Measurements from ENCODE around the gene ZNRF3. TPM values are rescaled to one million over a fixed set of nuclear protein-coding genes. Genes with fewer than 3 reads are reported as not detected.
"Not testable (repeated sequence)": the region's sequence is repeated elsewhere in the genome, so short reads cannot be mapped to it uniquely, and the experiment has no call there.

ZNRF3 gene
- total RNA-seq, 1 donor from 2014 or later = 13.6 TPM

GRCh38 chr22:29005754-29006153, 122.4 kb downstream of the ZNRF3 start:
- not testable (repeated sequence) for DNase-seq (ENCODE audit: low spot score)

DNA sequence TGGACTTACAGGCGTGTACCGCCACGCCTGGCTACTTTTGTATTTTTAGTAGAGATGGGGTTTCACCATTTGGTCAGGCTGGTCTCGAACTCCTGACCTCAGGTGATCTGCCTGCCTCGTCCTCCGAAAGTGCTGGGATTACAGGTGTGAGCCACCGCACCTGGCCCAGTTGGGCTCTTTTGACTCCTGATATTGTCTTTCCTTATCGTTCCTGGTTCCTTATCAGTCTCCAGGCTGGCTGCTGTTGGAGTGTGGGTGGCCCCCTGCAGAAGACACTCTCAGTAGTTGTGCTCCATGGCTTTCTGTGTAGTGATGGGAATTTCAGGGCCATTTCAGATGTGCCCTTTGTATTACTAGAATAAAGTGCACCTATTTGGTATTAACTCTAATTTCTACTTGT, 123.0 kb downstream of the ZNRF3 start:
- no peak for DNase-seq (ENCODE audit: low spot score)

DNA sequence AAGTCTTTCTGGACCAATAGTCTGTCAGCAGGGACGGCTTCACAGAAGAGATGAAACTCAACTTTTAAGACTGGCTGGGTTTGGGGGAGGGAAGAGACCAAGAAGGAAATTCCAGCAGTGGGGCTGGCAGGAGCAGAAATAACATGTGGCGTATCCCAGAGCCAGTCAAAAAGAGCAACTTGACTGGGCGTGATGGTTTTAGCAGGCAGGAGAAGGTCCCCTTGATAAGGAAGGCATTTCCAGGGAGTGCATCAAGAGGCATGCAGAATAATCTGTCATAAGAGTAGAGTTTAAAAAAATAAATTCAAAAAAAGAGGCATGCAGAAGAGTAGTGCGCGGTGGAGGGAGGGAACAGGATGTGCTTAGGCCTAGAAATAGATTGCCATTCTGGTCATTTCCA, 125.8 kb downstream of the ZNRF3 start:
- DNase-seq (ENCODE audit: low spot score) = no peak

DNA sequence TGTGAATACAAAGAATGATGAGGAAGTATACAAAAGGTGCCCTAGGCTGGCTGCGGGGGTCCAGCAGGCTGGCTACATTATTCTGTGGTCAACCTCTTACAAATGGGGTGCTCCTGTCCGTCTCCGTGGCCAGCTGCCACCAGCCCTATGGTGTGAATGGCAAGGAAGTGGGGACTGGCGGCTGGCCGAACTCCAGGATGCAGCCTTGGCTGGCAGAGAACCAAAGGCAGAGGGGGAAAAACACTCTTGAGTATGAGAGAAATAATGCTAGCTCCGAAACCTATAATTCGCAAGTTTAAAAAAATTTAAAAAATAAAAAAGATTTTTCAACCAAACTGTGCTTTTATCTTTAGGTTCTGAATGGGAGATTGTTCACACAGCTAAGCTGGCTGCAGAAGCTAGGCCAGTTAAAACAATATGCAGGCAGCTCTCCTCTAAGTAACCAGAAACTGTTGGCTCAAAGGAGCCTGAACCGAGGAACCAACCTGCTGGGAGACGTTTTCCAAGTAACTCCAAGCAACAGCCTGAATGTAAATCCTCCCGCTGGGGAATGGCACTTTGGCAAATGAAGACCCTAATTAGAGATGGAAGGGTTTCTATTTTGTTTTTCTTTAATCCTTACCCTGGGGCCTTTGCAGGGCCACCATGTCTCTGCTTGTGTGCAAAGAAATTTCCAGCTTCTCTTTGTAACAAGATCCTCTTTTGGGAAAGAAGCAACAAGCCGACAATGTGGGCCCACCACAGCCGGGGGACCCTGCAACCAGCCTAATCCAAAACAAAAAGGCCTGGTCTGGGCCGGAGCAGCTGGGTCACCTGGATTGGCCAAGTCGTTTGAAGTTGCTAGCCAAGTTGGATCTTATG, 128.1 kb downstream of the ZNRF3 start:
- peak; percentile 25 for DNase-seq (ENCODE audit: low spot score)

GRCh38 chr22:29012101-29012433, 128.7 kb downstream of the ZNRF3 start:
- peak; percentile 26 for DNase-seq (ENCODE audit: low spot score)

- DNase-seq (ENCODE audit: low spot score) = no peak
Observed at GRCh38 chr22:29012952-29013351, 129.6 kb downstream of the ZNRF3 start.

DNA sequence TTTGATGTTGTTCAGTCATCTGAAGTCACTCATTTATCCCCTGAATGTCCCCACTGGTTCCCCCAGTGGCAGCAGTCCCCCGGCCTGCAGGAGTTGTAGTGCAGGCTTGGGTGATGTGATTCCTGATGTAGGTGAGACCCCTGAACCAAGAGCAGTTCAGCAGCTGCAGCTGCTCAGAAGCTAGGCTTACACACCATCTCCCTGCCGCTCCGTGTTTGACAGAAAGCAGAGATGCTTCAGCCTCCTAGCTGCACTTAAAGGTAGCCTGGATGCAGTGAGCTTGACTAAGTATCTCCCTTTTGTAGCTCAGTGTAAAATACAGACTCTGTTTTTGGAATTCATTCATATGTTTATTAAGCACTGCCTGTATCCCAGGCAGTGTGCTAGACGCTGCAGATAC, 130.9 kb downstream of the ZNRF3 start:
- no peak for DNase-seq (ENCODE audit: low spot score)

DNA sequence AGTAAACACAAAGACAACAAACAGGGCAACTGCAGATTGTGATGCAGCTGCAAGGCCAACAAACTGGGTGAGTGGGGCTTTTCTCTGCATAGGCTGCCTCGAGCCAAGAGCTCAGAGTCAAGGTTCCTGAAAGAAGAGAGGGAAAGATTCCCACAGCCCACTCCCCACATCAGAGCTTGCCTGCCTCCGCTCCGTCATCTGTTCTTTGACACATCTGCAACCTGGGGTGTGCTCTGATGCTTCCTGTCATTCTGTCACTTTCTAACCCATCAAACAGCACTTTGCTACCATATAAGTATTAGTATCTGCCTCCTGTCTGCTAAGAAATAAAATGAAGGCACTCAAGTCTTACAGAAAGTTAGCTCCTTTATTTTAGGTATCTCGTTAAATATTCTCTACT, 131.4 kb downstream of the ZNRF3 start:
- no peak for DNase-seq (ENCODE audit: low spot score)

DNA sequence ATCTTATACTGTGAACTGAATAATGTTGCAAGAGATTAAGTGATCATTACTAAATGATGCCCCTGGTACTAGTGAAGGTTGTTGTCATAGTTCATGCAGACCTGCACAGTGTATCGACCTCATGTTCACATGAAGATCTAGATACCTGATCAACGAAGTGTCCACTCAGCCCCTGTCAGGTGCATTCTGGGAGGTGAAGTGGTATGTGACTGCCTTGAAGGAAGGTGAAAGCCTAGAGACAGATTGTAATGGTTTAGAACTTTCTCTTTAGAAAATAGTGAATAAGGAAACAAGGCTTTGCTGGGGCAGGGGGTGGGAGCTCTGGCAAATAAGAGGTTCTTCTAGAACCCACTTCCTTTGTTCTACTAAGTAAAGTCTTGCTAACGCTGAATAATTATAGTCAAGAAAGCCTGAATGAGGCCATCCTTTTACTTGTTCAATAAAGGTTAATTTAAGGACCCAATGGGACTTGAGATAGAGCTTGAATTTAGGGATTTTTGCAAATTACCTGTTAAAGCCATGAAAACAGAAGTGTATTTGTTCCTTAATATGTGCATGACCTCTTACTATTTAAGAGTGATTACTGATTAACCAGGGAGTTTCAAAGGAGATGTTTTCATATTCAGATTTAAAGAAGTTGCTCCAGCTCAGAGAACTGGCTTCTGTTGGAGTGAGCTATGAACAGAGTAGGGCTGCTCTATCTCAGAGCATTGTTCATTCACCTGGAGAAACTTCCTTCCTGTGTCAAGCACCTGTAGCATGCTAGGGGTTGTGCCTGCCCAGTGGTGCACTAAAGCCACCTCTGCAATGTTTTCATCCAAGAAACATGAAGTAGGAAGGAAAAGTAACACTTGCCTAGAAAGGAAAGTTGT, 132.9 kb downstream of the ZNRF3 start:
- DNase-seq (ENCODE audit: low spot score) = no peak

DNA sequence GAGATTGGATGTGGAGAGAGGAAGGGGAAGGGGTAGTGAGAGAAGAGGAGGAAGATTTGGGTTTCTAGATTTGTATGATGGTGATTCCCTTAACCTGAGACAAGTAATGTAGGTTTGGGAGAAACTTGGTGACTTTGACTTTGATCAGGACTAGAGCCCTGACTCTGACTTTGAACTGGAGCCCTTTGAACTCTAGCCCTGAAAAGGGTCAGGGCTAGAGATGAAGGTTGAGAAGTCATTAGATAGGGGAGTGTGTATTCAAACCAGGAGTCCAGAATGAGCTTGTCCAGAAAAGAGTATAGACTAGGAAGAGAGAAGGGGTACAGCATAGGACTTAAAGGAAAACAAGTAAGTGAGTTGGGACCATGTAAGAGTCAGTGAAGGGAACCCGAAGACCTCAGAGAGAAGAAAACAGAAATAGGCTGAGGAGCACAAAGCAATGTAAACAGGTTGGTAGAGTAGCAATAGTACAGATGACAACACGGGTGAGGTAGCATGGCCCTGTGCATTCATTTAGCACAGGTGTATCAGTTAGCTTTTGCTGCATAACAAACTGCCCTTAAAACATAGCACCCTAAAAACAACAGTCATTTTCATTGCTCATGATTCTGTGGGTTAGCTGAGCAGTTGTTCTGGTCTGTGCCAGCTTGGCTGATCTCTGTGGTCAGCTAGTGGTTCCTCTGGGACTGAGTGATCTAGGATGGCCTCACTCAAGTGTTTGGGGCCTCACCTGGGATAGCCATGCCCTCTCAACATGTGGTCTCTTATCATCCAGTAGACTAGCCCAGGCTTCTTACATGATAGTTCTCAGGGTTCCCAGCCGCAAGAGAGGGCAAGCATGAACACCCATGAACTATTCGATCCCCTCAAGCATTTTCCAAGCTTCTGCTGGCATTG, 135.2 kb downstream of the ZNRF3 start:
- no peak for DNase-seq (ENCODE audit: low spot score)

GRCh38 chr22:29022101-29022817, 138.9 kb downstream of the ZNRF3 start:
- peak; percentile 23 for DNase-seq (ENCODE audit: low spot score)

DNA sequence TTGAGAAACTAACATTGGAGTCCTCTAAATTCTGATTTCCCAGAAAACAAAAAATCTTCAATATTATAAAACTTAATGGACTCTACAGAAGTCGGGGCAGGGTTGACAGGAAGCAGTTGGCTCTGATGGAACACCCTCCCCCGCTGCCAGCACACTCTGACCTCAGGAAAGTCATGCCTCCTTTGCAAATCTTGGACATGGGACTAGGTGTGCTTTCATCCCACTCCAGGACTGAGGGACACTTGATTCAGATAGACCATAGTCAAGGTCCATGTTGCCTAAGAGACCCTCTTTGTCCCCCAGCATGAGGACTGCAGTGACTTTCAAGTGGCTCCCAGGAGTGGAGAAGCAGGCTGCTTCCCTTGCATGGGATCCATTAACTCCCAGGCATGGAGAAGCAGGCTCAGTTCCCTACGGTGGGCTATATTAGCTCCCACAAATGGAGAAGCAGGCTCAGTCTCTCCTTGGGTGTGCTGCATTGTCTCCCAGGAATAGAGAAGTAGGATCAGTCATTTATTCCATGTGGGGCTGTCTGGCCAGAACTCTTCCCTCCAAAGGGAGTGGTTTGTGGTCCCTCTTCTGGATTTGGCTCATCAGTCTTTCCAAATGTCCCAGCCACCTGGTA, 139.9 kb downstream of the ZNRF3 start:
- DNase-seq (ENCODE audit: low spot score) = no peak

- no peak for DNase-seq (ENCODE audit: low spot score)
Observed at GRCh38 chr22:29026579-29026978, 143.2 kb downstream of the ZNRF3 start.

DNA sequence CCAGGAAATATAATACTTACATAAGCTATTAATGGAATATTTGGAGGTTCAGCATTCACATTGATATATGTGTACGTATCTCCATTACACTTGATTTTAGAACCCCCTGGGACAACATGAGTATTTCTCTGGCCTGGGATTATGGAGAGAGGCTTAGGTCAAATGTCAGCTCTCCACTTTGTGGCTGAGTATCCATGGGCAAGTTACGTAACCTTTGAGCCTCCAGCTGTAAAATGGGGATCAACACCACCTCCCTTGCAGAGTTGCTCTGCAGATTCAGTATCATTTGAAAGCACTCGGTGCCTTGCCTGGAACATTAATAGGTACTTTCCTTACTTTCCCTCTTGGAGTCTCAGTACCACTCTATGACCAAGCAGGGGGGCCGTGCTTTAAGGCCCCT, 145.1 kb downstream of the ZNRF3 start:
- DNase-seq (ENCODE audit: low spot score) = no peak

DNA sequence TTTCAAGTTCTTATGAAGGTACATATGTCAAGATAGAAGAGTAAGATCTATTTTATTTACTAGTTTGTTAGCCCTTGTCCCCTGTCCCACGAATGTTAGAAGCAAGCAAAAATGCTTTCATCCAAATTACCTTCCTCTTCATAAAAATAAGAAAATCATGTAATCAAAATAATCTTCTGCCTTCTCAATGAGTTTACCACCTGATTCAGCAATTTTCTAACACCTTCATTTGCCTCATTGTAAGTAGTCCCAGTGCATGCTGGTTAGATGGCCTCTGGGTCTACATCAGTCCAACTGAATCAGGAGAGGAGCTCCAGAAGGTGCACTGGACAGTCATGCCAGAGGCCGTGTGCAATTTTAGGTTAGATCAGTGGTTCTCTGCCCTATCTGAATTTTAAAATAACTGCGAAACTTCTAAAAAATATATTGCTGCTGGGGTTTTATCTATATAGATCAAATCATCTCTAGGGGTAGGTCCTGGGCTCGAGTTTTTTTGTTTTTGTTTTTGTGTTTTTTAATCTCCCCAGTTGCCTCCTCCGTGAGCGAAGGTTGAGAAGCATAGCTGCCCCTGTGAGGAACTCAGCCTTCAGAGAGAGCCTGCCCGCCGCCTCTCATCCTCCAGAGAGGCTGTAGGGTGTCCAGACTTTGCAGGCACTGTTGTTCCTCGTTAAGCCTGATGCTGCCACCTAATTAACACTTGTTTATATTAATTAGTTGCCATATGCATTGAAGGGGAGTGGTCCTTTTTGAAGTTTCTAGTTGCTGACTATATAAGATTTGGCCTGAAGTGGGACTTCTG, 146.0 kb downstream of the ZNRF3 start:
- DNase-seq (ENCODE audit: low spot score) = no peak

GRCh38 chr22:29030016-29030617, 146.7 kb downstream of the ZNRF3 start:
- peak; percentile 16 for DNase-seq (ENCODE audit: low spot score)

DNA sequence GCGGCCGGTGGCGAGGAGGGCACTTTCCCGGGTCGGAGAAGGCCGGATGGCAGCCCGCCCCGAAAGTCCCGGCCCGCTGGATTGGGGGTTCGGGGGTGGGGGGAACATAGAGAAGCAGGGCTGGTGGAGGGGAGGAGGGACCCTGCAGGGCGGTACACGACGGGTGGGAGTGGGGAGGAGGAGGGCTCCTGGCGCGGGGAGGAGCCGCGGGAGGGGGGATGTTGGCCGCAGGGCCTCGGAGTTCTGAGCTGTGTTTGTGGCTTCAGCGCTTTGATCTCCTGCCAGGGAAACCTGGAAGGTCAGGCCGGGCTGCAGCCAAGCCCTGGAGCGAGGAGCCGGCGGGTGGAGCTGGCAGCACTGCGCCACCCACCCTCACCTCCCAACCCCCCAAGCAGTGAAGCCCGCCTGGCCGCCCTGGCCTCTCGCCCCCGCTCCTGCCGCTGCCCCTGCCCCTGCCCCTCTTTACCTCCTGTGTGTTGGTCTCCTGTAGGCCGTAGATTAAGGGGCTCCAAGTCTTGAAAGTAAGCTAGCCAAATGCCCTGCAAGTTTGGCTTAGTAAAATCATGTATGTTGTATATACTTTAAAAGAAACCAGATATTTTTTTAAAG, 147.3 kb downstream of the ZNRF3 start:
- DNase-seq (ENCODE audit: low spot score) = peak; percentile 86

GRCh38 chr22:29031227-29032011, 148.0 kb downstream of the ZNRF3 start:
- DNase-seq (ENCODE audit: low spot score) = peak; percentile 56
